ENCODE results near the gene TEAD3.

TEAD3 gene

GRCh38 chr6:35490821-35491557 is 5.9 kb downstream of the TEAD3 start:
- DNase-seq, result no peak

- peak; percentile 94 for DNase-seq
These were observed 6.7 kb downstream of the TEAD3 start for GRCh38 chr6:35489995-35490791.

GRCh38 chr6:35489066-35489465 is 7.8 kb downstream of the TEAD3 start:
- no peak for DNase-seq

- DNase-seq, result no peak
These were observed 8.4 kb downstream of the TEAD3 start for GRCh38 chr6:35488517-35488862.

- no peak for DNase-seq
These were observed 9.0 kb downstream of the TEAD3 start for GRCh38 chr6:35487658-35488516.

- peak; percentile 64 for DNase-seq
These were observed 10.6 kb downstream of the TEAD3 start for GRCh38 chr6:35486005-35486925.

GRCh38 chr6:35485402-35485877 is 11.4 kb downstream of the TEAD3 start:
- peak; percentile 54 for DNase-seq

GRCh38 chr6:35484921-35485392 is 11.9 kb downstream of the TEAD3 start:
- DNase-seq, result no peak

GRCh38 chr6:35483893-35484645 is 12.8 kb downstream of the TEAD3 start:
- no peak for DNase-seq

- DNase-seq, result no peak
These were observed 13.4 kb downstream of the TEAD3 start for GRCh38 chr6:35483490-35483889.

- DNase-seq, result no peak
These were observed 13.8 kb downstream of the TEAD3 start for GRCh38 chr6:35483062-35483461.

- DNase-seq, result no peak
These were observed 15.7 kb downstream of the TEAD3 start for GRCh38 chr6:35481226-35481625.

- DNase-seq, result no peak
These were observed 16.7 kb downstream of the TEAD3 start for GRCh38 chr6:35480176-35480575.

- no peak for DNase-seq
These were observed 18.6 kb downstream of the TEAD3 start for GRCh38 chr6:35478259-35478658.

GRCh38 chr6:35477551-35478179 is 19.2 kb downstream of the TEAD3 start:
- DNase-seq, result no peak

GRCh38 chr6:35477028-35477427 is 19.9 kb downstream of the TEAD3 start:
- no peak for DNase-seq

GRCh38 chr6:35476004-35476403 is 20.9 kb downstream of the TEAD3 start:
- DNase-seq, result no peak

- no peak for DNase-seq
These were observed 21.3 kb downstream of the TEAD3 start for GRCh38 chr6:35475573-35475972.

GRCh38 chr6:35474942-35475570 is 21.8 kb downstream of the TEAD3 start:
- no peak for DNase-seq

Measured in NCI-H2171 (cell line).